22Rv1 (cell line): ENCODE results near the gene THAP2.

Experiments used
- H3K27ac ChIP-seq: fragments of 450-650 bp; 2 replicates; pipeline ENCODE4 v1.5.1; 2017
- ZFX ChIP-seq: fragments of 450-650 bp; IDR thresholded peaks from 2 replicates; pipeline ENCODE4 v1.6.1; 2017; ENCODE audit warnings: antibody characterized with exemption, borderline replicate concordance
- TF ChIP-seq, protein P1 (sequence below): fragments of 450-650 bp; IDR thresholded peaks from 2 replicates; pipeline ENCODE4 v1.5.1; 2017; ENCODE audit warnings: mild to moderate bottlenecking

Gene THAP2

GRCh38 chr12:71638499-71638898, 25.6 kb upstream of the THAP2 start:
- TF ChIP-seq ZFX = no peak
- TF ChIP-seq, protein P1, sequence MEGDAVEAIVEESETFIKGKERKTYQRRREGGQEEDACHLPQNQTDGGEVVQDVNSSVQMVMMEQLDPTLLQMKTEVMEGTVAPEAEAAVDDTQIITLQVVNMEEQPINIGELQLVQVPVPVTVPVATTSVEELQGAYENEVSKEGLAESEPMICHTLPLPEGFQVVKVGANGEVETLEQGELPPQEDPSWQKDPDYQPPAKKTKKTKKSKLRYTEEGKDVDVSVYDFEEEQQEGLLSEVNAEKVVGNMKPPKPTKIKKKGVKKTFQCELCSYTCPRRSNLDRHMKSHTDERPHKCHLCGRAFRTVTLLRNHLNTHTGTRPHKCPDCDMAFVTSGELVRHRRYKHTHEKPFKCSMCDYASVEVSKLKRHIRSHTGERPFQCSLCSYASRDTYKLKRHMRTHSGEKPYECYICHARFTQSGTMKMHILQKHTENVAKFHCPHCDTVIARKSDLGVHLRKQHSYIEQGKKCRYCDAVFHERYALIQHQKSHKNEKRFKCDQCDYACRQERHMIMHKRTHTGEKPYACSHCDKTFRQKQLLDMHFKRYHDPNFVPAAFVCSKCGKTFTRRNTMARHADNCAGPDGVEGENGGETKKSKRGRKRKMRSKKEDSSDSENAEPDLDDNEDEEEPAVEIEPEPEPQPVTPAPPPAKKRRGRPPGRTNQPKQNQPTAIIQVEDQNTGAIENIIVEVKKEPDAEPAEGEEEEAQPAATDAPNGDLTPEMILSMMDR = no peak

DNA sequence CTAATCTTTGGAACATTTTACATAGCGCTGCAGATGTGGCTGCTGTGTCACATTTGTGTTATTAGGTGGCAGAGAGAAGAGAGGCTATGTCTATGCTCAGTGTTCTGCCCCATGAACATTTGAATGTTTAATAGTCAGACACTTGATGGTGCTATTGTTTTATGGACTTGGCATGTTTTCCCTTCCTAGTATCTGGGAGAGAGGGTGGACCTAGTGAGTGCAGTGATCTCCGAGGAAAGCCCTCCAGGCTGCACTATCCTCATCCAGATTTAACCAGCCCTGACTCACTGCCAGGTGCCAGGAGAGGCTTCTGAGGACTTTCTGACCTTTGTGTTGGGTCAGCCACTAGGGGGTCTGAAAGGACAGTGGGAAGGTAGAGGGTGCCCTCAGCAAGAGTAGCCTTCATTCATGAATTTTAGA, 24.8 kb upstream of the THAP2 start:
- TF ChIP-seq, protein P1 = peak; percentile 52
- TF ChIP-seq ZFX = no peak
- H3K27ac ChIP-seq = peak overlapping the region; percentile 22

More at GRCh38 chr12:71638499-71638898, 25.6 kb upstream of the THAP2 start:
- H3K27ac ChIP-seq = peak overlapping the region; percentile 22; the same call in 1 of the 2 replicates

- no peak overlapping the region for H3K27ac ChIP-seq
- no peak for TF ChIP-seq ZFX
- TF ChIP-seq, protein P1 = no peak
Measured at GRCh38 chr12:71640316-71640715, 23.8 kb upstream of the THAP2 start.

GRCh38 chr12:71641390-71641789, 22.7 kb upstream of the THAP2 start:
- H3K27ac ChIP-seq = no peak overlapping the region
- TF ChIP-seq, protein P1 = no peak
- TF ChIP-seq ZFX = no peak

GRCh38 chr12:71642264-71642663, 21.8 kb upstream of the THAP2 start:
- no peak for TF ChIP-seq ZFX
- TF ChIP-seq, protein P1 = no peak
- no peak overlapping the region for H3K27ac ChIP-seq

DNA sequence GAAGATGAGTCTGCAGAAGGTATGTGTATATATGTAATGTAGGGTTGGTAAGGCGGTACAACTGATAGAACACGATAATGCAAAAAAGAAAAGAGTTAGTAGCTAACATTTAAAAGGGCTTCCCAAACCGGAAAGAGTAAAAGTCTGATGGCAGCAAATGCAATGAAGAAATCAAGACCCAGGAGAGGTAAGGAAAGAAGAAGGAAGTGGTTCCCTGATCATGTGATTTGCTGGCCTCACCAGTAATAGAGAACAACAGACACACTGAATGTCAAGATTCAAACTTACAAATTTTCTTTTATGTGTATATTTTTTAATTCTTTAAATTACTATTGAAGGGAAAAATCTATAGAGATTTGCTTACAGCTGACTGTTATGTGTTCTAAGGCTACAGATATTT, 18.8 kb upstream of the THAP2 start:
- TF ChIP-seq ZFX = no peak
- TF ChIP-seq, protein P1 = no peak
- no peak overlapping the region for H3K27ac ChIP-seq

- H3K27ac ChIP-seq = no peak overlapping the region
- no peak for TF ChIP-seq ZFX
- TF ChIP-seq, protein P1 = no peak
Measured at GRCh38 chr12:71646512-71646911, 17.6 kb upstream of the THAP2 start.
